A549 (cell line): ENCODE results near the gene CD3G.

Source experiments
- POLR2A ChIP-seq: IDR thresholded peaks from 2 replicates; pipeline ENCODE4 v1.6.1; 2012; ENCODE audit warnings: mild to moderate bottlenecking, low read length
- TF ChIP-seq, protein P1 (sequence below): fragments of >200 bp; sonication (Bioruptor Twin); formaldehyde crosslinking; IDR thresholded peaks from 3 replicates; pipeline ENCODE4 v1.5.1; 2016

DNA sequence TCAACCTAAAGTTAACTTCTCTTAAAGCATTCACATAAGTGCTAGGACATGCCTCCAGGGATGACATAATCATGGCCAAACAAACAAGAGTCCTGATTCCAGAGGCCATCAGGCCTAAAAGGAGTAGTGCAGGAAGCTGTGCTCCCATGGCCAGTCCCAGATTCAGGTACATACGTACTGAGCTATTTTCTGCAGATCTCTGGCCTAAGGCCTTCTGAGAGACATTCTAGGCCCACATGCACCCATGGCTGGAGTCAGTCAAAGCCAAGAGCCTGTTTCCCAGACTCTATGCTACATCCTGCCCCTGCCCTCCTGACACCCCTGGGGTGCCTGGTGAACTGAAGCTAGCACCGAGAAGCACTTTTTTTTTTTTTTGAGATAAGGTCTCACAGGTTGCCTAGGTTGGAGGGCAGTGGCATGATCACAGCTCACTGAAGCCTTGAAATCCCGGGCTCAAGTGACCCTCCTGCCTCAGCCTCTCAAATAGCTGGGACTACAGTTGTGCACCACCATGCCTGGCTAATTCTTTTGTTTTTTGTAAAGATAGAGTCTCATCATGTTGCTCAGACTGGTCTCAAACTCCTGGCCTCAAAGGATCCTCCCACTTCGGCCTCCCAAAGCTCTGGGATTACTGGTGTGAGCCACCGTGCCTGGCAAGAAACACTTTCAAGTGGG lies 2.2 kb upstream of the CD3G start:
- no peak for TF ChIP-seq POLR2A
- TF ChIP-seq, protein P1, sequence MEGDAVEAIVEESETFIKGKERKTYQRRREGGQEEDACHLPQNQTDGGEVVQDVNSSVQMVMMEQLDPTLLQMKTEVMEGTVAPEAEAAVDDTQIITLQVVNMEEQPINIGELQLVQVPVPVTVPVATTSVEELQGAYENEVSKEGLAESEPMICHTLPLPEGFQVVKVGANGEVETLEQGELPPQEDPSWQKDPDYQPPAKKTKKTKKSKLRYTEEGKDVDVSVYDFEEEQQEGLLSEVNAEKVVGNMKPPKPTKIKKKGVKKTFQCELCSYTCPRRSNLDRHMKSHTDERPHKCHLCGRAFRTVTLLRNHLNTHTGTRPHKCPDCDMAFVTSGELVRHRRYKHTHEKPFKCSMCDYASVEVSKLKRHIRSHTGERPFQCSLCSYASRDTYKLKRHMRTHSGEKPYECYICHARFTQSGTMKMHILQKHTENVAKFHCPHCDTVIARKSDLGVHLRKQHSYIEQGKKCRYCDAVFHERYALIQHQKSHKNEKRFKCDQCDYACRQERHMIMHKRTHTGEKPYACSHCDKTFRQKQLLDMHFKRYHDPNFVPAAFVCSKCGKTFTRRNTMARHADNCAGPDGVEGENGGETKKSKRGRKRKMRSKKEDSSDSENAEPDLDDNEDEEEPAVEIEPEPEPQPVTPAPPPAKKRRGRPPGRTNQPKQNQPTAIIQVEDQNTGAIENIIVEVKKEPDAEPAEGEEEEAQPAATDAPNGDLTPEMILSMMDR = no peak
